ENCODE measurements around the gene RBMS1.
A peak's percentile ranks its signal among the peaks of the same experiment; 100 is the strongest.

RBMS1 gene

GRCh38 chr2:160407393-160408172 is 86.0 kb downstream of the RBMS1 start:
- peak; percentile 62 for DNase-seq

GRCh38 chr2:160406591-160407392 is 86.8 kb downstream of the RBMS1 start:
- peak; percentile 87 for DNase-seq

- peak; percentile 61 for DNase-seq
Observed at GRCh38 chr2:160405077-160405867, 88.3 kb downstream of the RBMS1 start.

- no peak for DNase-seq
Observed at GRCh38 chr2:160402997-160403979, 90.3 kb downstream of the RBMS1 start.

DNA sequence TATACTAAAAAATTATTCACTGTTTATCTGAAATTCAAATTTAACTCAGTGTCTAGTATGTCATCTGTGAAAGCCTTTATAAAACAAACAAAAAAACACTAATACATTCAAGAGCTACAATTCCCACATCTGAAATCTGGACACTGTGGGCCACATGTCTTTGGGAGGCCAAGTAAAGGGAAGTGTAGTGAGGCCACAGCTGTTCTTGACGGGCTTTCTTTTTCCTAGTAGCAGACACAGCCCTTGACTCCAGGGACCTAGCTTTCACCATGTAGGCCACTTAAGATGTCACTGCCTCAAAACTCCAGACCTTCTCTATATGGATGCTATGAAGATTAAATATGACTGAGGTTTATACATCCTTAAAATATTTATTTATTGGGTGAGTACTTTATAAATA is 91.1 kb downstream of the RBMS1 start:
- no peak for DNase-seq

- DNase-seq, result no peak
Observed at GRCh38 chr2:160401895-160402294, 91.7 kb downstream of the RBMS1 start.

GRCh38 chr2:160399880-160400279 is 93.7 kb downstream of the RBMS1 start:
- DNase-seq, result no peak

DNA sequence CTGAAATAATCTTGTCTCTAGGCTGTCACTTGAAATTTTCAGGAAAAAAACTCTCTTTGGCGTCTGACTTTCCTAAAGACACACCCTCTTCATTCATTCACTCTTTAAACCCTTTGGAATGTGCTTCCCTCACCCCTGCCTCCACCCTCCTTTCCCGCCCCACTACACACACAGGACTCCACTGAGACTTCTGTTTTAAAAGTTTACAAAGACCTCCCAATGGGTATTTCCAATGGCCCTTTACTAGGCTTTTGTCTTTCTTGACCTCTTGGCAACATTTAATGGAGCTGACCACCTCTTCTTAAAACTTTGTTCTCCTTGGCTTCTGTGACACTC is 96.1 kb downstream of the RBMS1 start:
- DNase-seq, result no peak

- DNase-seq, result peak; percentile 13
Observed at GRCh38 chr2:160394153-160394552, 99.5 kb downstream of the RBMS1 start.

GRCh38 chr2:160392201-160392600 is 101.4 kb downstream of the RBMS1 start:
- DNase-seq, result no peak

- no peak for DNase-seq
Observed at GRCh38 chr2:160390544-160391455, 102.8 kb downstream of the RBMS1 start.

- DNase-seq, result no peak
Observed at GRCh38 chr2:160389875-160390274, 103.7 kb downstream of the RBMS1 start.

GRCh38 chr2:160388464-160389263 is 104.9 kb downstream of the RBMS1 start:
- DNase-seq, result no peak

DNA sequence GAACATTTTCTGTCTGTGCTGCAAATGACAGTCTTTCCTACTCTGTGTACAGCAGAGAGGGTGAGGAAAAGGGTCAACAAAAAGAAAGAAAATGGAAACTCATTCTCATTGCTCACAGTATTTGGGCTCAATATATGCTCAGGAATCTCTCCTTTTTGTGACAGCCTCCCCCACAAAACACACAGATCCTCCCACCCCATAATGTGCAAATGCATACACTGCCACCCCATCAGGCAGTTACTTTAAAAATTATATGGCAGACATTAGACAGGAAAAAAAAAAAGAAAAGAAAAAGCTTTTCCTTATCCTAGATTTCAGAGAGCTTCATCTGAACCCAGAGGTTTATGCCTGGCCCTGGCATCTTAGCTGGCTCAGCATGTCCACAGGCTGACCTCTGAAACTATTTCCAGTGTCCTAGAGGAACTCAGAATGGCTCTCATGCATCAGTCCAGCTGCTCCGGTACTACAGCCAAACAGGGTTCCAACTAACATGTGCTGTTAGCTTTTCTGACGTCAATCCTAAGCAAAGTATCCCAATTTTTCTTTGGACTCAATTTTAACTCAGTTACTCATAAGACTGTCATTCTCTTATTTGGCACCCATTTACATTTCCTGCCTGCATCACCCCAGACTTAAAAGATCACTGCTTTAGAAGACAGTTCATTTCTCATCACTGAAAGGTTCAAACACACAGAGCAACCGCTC is 105.9 kb downstream of the RBMS1 start:
- DNase-seq, result no peak

DNA sequence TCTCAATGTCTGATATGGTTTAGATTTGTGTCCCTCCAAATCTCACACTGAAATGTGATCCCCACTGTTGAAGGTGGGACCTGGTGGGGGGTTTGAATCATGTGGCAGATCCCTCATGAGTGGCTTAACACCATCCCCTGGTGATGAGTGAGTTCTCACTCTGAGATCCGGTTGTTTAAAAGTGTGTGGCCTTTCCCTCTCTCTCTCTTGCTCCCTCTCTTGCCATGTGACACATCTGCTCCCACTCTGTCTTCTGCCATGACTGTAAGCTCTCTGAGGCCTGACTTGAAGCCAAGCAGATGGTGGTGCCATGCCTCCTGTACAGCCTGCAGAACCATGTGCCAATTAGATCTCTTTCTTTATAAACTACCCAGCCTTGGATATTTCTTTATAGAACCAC is 108.8 kb downstream of the RBMS1 start:
- no peak for DNase-seq

DNA sequence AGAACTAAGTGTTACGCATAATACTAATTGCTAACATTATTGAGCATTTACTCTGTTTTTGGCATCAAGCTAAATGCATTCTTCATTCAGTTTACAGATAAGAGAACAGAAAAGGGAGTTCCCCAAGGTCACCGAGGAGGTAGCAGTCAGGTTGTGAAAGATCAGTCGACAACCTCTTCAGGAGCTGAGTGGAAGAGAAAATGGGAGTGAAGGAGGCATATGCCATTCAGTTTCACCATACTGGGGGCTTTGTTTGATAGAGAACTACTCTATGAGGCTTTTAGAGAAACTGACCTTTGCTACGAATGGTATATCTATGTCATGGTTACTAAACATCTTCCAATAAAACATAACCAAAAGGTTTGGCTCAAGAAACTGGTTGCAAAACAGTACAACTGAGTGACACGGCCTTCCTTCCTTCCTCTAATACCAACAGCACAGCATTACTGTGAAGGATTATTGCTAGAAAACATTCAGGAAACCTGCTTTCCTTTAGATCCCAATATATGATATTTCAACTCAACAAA is 112.1 kb downstream of the RBMS1 start:
- no peak for DNase-seq

DNA sequence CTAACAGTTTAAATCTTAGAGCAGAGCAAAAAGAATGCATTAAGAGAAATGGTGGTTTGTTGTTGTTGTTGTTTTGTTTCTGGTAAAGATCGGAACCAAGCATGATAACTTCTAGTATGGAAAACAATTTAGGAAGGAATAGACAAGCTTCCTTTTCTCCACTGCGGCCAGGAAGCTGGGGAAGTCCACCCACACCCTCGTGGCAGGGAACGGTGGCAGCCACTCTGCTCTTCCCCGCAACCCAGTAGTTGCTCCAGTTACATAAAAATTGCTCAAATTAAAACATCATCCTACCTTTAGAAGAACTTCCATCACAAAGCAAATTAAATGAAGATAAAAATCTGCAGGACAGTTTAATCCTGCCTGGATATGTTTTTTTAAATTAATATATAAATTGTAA is 113.0 kb downstream of the RBMS1 start:
- DNase-seq, result no peak

DNA sequence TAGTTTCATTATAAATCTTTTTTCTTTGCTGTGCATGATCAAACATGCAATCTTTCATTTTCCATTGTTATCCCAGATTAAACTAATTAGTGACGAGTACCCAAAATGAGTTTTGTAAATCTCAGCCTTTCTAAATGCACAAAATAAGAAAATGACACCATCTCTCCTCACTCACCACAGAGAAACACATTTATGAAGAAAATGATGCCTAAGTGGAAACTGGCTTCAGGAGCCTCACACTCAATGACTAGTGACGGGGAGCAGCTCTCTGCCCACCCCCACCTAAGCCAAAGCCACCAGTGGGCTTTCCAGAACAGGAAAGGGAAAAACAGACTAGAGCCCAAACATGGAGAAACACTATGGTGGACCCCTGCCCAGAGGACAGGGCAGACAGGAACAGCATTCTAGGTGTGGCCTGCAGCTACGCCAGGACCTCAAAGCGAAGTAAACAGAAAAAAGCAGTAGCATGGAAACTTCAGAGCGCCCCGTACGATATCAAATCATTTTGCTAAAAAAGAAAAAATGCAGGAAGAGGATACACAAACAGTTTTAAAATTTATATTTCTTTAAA is 113.5 kb downstream of the RBMS1 start:
- no peak for DNase-seq

DNA sequence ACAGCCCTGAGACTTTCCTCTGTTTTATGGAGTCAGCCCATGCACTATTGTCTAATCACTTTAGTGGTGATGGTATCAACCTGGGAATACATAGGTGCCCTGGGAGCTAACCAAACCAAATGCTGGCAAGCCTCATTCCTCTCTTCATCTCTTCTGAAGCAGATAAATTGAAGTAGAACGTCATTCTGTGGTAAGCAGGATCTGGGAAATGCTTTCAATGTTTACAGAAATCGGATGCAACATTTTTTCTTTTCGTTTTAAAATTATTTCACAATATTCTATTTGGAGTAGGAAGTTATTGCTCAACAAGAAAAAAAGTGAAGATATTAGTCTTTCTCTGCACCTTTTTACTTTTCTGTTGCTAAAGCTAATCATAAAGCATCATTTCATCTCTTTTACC is 114.2 kb downstream of the RBMS1 start:
- no peak for DNase-seq
